Ascending aorta (tissue), 2 donors: ENCODE results near the gene PLAC1. TPM values are rescaled to one million over a fixed set of nuclear protein-coding genes. Genes with fewer than 3 reads are reported as not detected.

Source experiments
- DNase-seq, 2 donors: peaks; one replicate each; pipeline ENCODE4 v3.0.0-alpha.2; 2019; ENCODE audit warnings: low spot score in 2 of 2
- H3K27ac ChIP-seq, 2 donors: fragments of 200-600 bp; sonication (generic); one replicate each; pipeline ENCODE4 v1.5.1; 2016 to 2017; ENCODE audit warnings: mild to moderate bottlenecking in 1 of 2
- H3K27me3 ChIP-seq: fragments of 200-600 bp; sonication (generic); one replicate; pipeline ENCODE4 v1.5.1; 2017
- H3K36me3 ChIP-seq, 2 donors: fragments of 200-600 bp; sonication (generic); one replicate each; pipeline ENCODE4 v1.5.1; 2016
- H3K4me1 ChIP-seq, 2 donors: fragments of 200-600 bp; sonication (generic); one replicate each; pipeline ENCODE4 v1.5.1; 2016 to 2017; ENCODE audit warnings: mild to moderate bottlenecking in 1 of 2
- H3K4me3 ChIP-seq, 2 donors: fragments of 200-600 bp; sonication (generic); one replicate each; pipeline ENCODE4 v1.5.1; 2016 to 2017; ENCODE audit warnings: mild to moderate bottlenecking in 1 of 2
- H3K9me3 ChIP-seq, 2 donors: fragments of 200-600 bp; sonication (generic); one replicate each; pipeline ENCODE4 v1.5.1; 2016
- CTCF ChIP-seq, 3 experiments: fragments of 200-600 bp in 2 of 3; fragments of 450-650 bp in 1 of 3; sonication (generic) in 2 of 3; IDR thresholded peaks; one replicate each; pipeline ENCODE4 v1.5.1; 2016 to 2019; ENCODE audit warnings: antibody characterized with exemption in 3 of 3, mild to moderate bottlenecking in 1 of 3, moderate library complexity in 1 of 3
- intact Hi-C: fragments of 100-400 bp; cut with DNase I; formaldehyde crosslinking; loops from one replicate; pipeline ENCODE4 v1.15.1; 2023
- total RNA-seq: library from RNA; depleted of rRNA; stranded (reverse); fragments of >200 nt; gene quantifications from one replicate; pipeline ENCODE4 v1.1.0, GENCODE V29; 2016

PLAC1 gene
- total RNA-seq, 1 donor from 2014 or later = not detected

GRCh38 chrX:134623293-134624045 is 34.8 kb downstream of the PLAC1 start:
- Histone ChIP-seq H3K27ac (no peak overlapping the region), H3K4me1 (peaks cover 0 to 3% of the 10 kb centered on the region in 2 donors), H3K36me3 (no peaks in the 10 kb centered on the region), H3K27me3 (no peaks in the 10 kb centered on the region), H3K4me3 (no peak overlapping the region), H3K9me3 (no peaks in the 10 kb centered on the region)
- TF ChIP-seq CTCF (IDR thresholded peaks at IDR 0.05) = no peak
- no peak for DNase-seq
- intact Hi-C loops = no loop called here

- Histone ChIP-seq H3K27ac (no peak overlapping the region), H3K4me3 (no peak overlapping the region), H3K36me3 (no peaks in the 10 kb centered on the region), H3K27me3 (no peaks in the 10 kb centered on the region), H3K9me3 (no peaks in the 10 kb centered on the region), H3K4me1 (peaks cover 0 to 3% of the 10 kb centered on the region in 2 donors)
- intact Hi-C loops = no loop called here
- no peak for DNase-seq
- TF ChIP-seq CTCF (IDR thresholded peaks at IDR 0.05) = no peak
Observed at GRCh38 chrX:134622813-134623185, 35.5 kb downstream of the PLAC1 start.

GRCh38 chrX:134622056-134622812 is 36.0 kb downstream of the PLAC1 start:
- no peak overlapping the region for H3K27ac ChIP-seq
- intact Hi-C loops = no loop called here
- no peaks in the 10 kb centered on the region for H3K9me3 ChIP-seq
- H3K4me3 ChIP-seq = no peak overlapping the region
- H3K4me1 ChIP-seq = peaks cover 0 to 3% of the 10 kb centered on the region in 2 donors
- TF ChIP-seq CTCF (IDR thresholded peaks at IDR 0.05) = no peak
- DNase-seq = no peak
- H3K27me3 ChIP-seq = no peaks in the 10 kb centered on the region
- H3K36me3 ChIP-seq = no peaks in the 10 kb centered on the region

GRCh38 chrX:134619838-134620237 is 38.4 kb downstream of the PLAC1 start:
- no peaks in the 10 kb centered on the region for H3K9me3 ChIP-seq
- no peak overlapping the region for H3K27ac ChIP-seq
- no peaks in the 10 kb centered on the region for H3K27me3 ChIP-seq
- H3K4me3 ChIP-seq = no peak overlapping the region
- H3K36me3 ChIP-seq = no peaks in the 10 kb centered on the region
- intact Hi-C loops = no loop called here
- DNase-seq = no peak
- TF ChIP-seq CTCF (IDR thresholded peaks at IDR 0.05) = no peak
- no peaks in the 10 kb centered on the region for H3K4me1 ChIP-seq

- Histone ChIP-seq H3K4me1 (no peaks in the 10 kb centered on the region), H3K27ac (no peak overlapping the region), H3K27me3 (no peaks in the 10 kb centered on the region), H3K9me3 (no peaks in the 10 kb centered on the region), H3K4me3 (no peak overlapping the region), H3K36me3 (no peaks in the 10 kb centered on the region)
- intact Hi-C loops = no loop called here
- no peak for DNase-seq
- TF ChIP-seq CTCF (IDR thresholded peaks at IDR 0.05) = no peak
Observed at GRCh38 chrX:134613396-134613795, 44.9 kb downstream of the PLAC1 start.
